ENCODE data around the gene SRC.

DNA sequence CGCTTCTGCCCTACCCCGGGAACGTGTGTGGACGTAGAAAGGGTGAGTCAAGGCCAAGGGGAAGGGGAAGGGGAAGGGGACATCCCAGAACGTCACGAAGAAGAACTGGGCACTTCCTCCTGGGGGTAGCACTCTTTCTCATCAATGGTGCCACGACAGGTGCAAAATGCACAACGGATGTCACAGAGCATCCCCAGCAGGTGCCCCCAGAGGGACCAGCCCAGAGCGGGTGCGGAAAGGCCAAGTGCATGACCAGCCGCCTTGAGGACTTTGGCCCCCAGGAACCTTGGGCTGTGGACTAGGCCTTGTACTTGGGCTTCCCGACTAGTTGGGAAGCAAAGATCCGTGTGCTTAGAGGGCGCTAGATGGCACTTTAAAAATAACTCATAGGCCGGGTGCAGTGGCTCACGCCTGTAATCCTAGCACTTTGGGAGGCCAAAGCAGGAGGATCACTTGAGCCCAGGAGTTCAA is 12.1 kb upstream of the SRC start:
- TF ChIP-seq CTCF (IDR thresholded peaks at IDR 0.05; ENCODE audit: insufficient read depth, low read length, poor library complexity, severe bottlenecking) (no peak), EZH2phosphoT487 (conservative IDR thresholded peaks at IDR 0.05; ENCODE audit: low read length) (no peak)

Measured in SU-DHL-6 (cell line).